Stimulated activated CD4-positive, alpha-beta T cell treated with anti-CD3 and anti-CD28 coated beads, Interleukin-1b, Interleukin-23, amount 100 ng/mL, for 24 hours (primary cell): ENCODE measurements around the gene PKDREJ.
"Not testable (repeated sequence)": the region's sequence is repeated elsewhere in the genome, so short reads cannot be mapped to it uniquely, and the experiment has no call there.

Experiments
- DNase-seq, 4 experiments: peaks; one replicate each; pipeline ENCODE4 v3.0.0-alpha.2; 2020; ENCODE audit warnings: low read depth in 4 of 4, low spot score in 1 of 4

PKDREJ gene

DNA sequence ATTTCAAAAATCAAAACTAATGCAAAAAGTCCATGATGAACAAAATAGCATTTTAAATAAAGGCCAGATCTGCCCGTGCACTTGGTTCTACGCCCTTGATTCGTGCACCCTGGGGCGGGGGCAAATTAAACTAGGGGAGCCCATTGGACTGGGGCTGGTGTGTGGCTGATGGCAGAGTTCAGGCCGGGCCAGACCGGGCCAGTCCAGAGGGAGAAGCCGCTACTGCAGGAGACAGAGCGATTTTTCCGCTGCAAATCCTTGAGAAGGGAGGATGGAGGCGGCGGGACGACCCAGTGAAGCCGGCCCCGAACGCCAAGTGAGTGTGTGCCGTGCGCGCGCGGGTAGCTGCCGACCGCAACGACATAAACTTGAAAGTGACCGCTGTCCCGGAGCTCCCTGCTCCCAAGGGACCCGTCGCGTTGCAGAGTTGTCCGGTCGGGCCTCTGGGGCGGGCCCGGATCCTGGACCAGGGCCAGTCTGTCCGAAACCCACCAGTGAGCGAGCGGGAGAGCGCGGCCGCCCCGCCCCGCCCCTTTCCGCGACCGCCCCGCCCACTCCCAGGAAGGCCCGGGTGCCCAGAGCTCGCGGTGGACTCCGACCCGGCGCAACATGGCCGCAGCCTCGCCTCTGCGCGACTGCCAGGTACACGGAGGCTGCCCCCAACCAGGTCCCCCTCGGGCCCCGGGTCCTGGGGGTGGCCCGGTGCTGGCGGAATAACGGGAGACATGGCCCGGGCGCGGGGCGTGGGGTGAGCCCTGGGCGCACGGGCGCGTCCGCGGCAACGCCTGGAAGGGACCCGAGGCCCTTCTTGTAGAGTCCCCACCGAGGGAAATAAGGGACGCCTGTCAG, 4.5 kb upstream of the PKDREJ start, which contains the start of gene TTC38:
Gene TTC38 (plus strand): TSS at position 578 of the 849 bp plus-strand sequence. CDS start 32 bp downstream, at position 610.
- DNase-seq = peak in 2 of 4 experiments; percentile 20 to 29

DNA sequence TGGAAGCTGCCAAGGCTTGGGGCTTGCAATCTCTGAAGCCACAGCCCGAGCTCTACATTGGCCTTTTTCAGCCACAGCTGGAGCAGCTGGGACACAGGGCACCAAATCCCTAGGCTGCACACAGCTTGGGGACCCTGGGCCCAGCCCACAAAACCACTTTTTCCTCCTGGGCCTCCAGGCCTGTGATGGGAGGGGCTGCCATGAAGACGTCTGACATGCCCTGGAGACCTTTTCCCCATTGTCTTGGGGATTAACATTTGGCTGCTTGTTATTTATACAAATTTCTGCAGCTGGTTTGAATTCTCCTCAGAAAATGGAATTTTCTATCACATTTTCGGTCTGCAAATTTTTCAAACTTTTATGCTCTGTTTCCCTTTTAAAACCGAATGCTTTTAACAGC, 2.5 kb upstream of the PKDREJ start:
- not testable (repeated sequence) for DNase-seq

- not testable (repeated sequence) for DNase-seq
Observed at GRCh38 chr22:46264520-46264919, 1.4 kb upstream of the PKDREJ start.

DNA sequence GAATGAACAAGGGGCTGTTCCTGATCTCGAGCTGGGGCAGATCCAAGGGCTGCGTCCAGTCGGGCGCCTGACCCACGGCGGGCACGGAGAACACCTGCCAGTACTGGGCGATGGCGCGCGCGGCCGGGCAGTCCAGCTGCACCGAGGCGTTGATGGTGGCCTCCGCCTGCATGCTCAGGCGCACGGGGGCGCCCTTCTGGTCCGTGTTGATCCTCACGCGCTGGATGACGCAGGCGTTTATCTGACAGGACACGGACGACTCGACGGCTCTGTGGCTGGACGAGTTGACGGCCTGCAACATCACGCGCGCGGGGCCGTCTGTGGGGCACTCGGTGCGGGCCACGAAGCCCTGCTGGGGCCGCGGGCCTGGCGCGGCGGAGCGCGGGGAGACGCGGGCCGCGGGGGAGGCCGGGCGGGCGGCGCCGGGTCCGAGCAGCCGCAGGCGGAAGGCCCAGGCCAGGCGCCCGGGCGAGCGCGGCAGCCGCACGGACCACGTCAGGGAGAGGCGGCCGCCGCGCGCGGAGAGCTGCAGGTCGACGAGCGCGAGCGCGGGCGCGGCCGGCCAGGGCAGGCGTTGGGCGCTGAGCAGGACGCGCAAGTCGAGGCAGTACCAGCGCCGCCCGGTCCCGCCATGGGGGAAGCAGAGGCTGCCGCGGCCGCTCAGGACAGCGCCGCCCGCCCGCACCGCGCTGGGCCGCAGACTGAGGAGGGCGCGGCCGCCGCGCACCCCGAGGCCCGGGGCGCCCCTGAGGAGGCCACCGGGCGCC, 511 bp downstream of the PKDREJ start:
- peak in 1 of 4 experiments; percentile 36 for DNase-seq

DNA sequence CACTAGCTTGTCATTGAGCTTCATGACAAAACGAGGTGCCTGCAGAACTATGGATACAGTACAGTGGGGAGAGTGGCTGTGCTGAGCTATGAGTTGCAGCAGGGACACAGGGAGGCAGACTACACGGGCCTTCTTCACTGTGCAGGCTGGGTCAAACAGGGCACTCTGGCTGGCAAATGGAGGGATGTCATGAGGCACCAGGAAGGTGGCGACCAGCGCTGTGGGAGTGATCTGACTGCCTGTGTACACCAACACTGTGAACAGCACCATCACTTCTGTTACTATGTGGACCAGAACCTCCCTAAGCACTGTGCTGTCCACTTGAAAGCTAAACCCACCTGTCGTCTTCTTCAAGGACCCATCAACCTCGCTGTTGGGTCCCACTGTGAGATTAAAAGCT, 3.1 kb downstream of the PKDREJ start:
- no peak for DNase-seq

- no peak for DNase-seq
Observed at GRCh38 chr22:46259374-46259773, 3.8 kb downstream of the PKDREJ start.

DNA sequence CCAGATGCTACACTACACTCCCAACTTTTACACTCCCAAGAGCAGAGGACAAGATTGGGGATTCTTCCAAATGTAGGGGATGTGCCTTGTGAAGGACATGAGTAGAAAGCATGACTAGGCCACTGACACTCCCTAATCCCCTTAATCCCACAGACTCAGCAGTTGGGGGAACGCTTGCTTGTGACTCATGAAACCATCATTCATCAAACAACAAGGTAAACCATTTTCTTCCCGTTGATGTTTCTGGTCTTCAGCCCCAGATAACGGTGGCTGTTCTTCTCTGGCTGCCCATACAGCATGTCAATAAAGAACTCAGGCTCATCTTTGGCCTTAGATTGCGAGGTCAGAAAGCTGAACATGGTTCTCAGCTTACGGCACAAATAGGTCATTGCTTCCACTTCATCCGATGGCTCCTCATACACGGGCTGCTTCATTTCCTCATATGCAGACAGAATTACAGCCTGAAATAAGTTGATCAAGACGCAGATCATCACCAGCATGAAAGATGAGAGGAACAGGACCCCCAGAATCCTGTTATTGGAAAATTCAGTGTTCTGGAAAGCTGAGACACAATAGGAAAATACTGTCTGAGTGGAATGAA, 6.7 kb downstream of the PKDREJ start:
- DNase-seq = no peak

DNA sequence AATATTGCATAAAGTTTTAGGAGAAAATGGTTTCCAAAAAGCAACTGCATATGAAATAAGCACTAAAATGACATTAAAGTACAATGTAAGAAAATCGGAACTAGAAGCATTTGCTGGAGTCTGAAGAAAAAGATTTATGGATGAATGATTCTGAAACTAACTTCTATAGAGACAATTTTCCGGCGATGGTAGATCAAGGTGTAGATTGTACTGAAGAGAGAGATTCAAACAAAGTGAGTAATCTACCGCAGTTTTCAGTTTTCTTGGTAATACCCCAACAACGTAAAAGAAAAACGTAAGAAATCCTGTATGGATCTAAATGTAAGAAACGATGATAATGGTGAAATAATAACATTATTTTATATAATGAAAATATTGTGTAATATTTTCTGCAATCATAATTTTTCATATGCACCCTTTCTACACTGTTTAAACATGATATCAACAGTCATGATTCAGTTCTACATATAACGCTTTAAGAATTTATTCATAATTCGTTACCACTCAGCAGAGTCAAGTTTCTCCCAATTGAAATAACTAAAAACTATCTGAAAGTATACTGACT, 11.2 kb downstream of the PKDREJ start:
- DNase-seq = no peak

DNA sequence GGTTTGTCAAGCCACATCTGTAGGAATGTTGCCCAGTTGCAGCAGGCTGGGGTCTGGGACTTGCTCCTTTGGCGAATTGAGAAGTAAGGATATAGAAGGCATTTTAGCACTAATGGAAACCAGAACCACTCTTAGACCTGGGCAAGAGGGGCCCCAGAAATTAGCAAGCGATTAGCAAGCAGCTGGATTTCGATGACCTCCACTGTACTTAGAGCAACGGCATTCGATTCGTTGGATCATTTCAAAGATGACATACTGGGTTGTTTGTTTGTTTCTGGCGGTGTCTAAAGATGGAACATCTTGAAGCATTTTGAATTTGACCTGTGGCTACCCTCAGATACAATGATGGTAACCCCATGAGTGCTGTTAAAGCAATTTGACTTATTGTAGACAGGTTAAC, 11.9 kb downstream of the PKDREJ start:
- no peak for DNase-seq

DNA sequence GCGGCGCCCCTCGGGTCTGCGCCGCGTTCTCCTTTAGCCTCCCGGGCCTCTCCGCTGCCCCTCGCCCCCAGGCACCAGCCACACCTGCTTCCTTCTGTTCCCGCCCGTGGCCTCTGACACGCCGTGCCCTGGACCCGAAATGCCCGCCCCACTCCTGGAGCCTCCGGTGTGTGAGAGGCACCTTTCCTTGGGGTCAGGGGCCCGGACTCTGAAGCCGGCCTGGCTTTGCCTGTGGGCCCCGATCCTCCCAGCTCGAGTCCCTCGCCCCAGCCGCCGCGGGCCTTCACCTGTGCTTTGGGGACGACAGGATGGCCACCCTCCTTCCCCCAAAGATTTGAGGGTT, 12.4 kb downstream of the PKDREJ start:
- DNase-seq = no peak

DNA sequence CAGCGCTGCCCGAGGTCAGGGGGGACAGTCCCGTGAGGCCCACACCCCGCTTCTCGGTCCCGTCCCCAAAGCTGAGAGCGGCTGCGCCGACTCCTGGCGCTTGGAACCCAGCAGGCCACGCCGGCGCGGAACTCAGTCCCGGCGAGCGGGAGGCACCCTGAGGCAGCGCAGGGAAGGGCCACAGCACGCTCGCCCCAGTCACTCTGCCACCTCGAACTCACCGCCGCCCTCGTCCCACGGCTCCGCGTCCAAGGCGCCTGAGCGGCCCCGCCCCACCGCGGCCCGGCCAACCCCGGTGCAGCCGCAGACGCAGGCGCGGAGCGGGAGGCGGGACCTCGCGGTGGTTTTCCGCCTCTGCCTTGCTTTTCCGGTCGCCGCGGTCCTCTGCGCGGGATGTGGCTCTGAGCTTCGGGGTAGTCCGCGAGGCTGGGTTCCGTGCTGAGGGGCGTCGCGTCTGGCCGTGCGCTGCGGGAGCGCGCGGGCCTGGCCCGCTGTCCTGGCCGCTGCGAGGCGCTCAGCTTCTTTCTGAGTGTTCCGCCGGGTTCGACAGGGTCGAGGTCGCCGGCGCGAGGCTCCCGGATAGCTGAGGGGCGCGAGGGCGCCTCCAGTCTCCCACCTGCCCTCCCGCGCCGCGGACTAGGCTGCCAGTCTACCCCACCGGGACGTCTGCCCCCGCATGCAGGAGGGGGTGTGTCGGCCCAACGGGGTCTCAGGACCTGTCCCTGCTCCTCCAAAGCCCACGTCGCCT, 12.9 kb downstream of the PKDREJ start, which contains the start of gene CDPF1:
Gene CDPF1 (minus strand): TSS at position 259 of the 748 bp plus-strand sequence. CDS start 2,009 bp downstream, outside the sequence.
- DNase-seq = peak; percentile 77 to 90 (median 84)

DNA sequence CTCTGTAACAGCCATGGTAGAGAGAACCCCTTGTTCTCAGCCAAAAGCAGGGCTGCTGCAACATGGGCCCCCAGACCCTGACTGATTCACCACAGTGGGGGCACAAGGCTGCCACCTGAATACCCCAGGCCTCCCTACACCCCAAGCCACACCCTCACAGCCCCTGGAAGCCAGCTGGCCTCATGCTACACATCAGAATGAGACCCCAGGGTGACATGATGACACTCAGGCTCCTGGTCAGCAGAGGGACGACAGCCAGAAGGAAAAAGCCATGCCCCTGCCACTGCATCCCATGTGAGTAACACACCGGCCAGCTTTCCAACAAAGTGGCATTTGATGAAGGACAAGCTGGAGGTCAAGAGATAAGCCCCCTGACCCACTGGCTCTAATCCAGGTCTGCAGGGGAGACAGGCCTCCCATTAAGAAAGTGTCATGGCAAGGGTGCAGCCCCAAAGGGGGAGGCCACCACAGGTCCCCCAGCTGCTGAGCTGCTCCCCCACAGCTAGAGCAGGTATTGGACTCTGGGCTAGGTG, 15.6 kb downstream of the PKDREJ start:
- DNase-seq = no peak

GRCh38 chr22:46246178-46246577, 17.0 kb downstream of the PKDREJ start:
- no peak for DNase-seq

GRCh38 chr22:46245511-46245910, 17.6 kb downstream of the PKDREJ start:
- no peak for DNase-seq

DNA sequence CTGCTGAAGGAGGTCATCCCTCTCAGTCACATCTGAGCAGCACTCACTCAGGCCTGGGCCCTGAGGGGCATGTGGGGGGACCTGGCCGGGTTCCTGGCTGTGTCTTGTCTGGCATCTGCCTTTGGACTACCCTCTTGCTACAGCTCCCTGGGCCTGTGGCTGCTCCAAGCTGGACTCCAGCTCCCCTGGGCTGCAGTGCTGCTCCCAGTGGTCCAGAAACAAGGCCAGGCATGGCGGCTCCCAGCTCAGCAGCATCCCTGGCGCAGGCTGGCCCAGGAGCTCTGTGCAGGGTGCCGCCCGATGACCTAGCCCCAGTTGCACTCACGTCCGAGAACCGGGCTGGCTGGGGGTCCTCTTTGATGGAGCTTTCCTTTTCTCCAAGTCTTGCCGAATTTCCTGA, 18.4 kb downstream of the PKDREJ start:
- DNase-seq = no peak

DNA sequence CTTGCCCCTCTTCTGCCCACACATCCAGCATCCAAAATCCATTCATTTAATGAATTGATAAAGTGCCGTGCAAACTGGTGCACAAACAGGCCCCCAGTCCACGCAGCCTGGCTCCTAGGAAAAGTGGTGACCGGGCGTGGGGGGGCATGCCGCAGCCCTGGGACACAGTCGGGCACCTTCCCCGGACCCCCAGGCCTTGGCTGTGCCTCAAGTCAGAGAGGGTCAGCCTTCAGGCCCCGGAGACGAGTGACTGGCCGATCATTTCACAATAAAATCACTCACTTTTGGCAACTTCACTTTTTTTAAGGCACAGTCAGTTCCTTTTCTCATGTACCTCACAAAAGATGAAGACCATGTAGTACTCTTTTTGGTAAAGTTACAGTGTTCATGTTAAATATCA, 21.1 kb downstream of the PKDREJ start:
- DNase-seq = no peak

- DNase-seq = no peak
Observed at GRCh38 chr22:46241396-46242007, 21.6 kb downstream of the PKDREJ start.

- no peak for DNase-seq
Observed at GRCh38 chr22:46240907-46241306, 22.2 kb downstream of the PKDREJ start.

- no peak for DNase-seq
Observed at GRCh38 chr22:46240506-46240905, 22.6 kb downstream of the PKDREJ start.

DNA sequence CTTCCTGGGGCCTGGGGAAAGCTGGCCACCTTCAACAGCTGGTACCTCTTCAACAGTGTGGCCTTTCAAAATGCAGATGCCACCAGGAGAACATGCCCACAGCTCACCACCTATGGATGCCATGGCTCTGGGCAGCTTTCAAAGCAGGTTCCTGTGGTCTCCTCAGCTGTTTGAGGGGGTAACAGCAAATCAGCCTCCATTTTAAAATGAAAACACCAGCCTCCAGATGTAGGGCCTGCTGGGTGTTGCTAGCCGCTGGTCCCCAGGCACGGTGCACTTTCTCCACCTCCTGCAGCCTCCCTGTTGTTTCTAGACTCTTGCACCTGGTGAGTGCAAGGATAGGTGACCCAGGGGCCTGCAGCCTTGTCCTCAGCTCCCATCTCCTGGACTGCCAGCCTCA, 23.1 kb downstream of the PKDREJ start:
- no peak for DNase-seq
